Measurements from ENCODE around the gene B4GALNT3. TPM values are rescaled to one million over a fixed set of nuclear protein-coding genes. Genes with fewer than 3 reads are reported as not detected.

Gene B4GALNT3
- total and polyA plus RNA-seq, 2 experiments from 2014 or later: 2.8 to 15.8 TPM

- TF ChIP-seq, protein P1, sequence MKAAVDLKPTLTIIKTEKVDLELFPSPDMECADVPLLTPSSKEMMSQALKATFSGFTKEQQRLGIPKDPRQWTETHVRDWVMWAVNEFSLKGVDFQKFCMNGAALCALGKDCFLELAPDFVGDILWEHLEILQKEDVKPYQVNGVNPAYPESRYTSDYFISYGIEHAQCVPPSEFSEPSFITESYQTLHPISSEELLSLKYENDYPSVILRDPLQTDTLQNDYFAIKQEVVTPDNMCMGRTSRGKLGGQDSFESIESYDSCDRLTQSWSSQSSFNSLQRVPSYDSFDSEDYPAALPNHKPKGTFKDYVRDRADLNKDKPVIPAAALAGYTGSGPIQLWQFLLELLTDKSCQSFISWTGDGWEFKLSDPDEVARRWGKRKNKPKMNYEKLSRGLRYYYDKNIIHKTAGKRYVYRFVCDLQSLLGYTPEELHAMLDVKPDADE (IDR thresholded peaks at IDR 0.05): no peak
- TF ChIP-seq, protein P2, sequence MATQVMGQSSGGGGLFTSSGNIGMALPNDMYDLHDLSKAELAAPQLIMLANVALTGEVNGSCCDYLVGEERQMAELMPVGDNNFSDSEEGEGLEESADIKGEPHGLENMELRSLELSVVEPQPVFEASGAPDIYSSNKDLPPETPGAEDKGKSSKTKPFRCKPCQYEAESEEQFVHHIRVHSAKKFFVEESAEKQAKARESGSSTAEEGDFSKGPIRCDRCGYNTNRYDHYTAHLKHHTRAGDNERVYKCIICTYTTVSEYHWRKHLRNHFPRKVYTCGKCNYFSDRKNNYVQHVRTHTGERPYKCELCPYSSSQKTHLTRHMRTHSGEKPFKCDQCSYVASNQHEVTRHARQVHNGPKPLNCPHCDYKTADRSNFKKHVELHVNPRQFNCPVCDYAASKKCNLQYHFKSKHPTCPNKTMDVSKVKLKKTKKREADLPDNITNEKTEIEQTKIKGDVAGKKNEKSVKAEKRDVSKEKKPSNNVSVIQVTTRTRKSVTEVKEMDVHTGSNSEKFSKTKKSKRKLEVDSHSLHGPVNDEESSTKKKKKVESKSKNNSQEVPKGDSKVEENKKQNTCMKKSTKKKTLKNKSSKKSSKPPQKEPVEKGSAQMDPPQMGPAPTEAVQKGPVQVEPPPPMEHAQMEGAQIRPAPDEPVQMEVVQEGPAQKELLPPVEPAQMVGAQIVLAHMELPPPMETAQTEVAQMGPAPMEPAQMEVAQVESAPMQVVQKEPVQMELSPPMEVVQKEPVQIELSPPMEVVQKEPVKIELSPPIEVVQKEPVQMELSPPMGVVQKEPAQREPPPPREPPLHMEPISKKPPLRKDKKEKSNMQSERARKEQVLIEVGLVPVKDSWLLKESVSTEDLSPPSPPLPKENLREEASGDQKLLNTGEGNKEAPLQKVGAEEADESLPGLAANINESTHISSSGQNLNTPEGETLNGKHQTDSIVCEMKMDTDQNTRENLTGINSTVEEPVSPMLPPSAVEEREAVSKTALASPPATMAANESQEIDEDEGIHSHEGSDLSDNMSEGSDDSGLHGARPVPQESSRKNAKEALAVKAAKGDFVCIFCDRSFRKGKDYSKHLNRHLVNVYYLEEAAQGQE (IDR thresholded peaks at IDR 0.05; ENCODE audit: unreplicated experiment): no peak
- no peak for TF ChIP-seq STAT1 (IDR thresholded peaks at IDR 0.05; ENCODE audit: unreplicated experiment)
- TF ChIP-seq POLR2AphosphoS5 (IDR thresholded peaks at IDR 0.05; ENCODE audit: low read depth): no peak
- no peak for TF ChIP-seq ZNF114 (CRISPR knock-in tag; IDR thresholded peaks at IDR 0.05)
- TF ChIP-seq JUNB (IDR thresholded peaks at IDR 0.05; ENCODE audit: unreplicated experiment): no peak
Observed at GRCh38 chr12:538731-539539, 79.2 kb downstream of the B4GALNT3 start (continued).

GRCh38 chr12:539540-540310, 80.0 kb downstream of the B4GALNT3 start:
- no peak for DNase-seq (ENCODE audit: low spot score)
- H3K4me1 Mint-ChIP-seq: peaks cover 15% of the 10 kb centered on the region
- Histone ChIP-seq H3K4me1 (ENCODE audit: insufficient read depth) (peaks cover 10% of the 10 kb centered on the region; the same call in 1 of the 2 replicates), H3K4me2 (no peak overlapping the region), H4K20me1 (replicated peaks; ENCODE audit: insufficient read depth) (no peaks in the 10 kb centered on the region), H3F3A (replicated peaks; ENCODE audit: low read depth) (no peaks in the 10 kb centered on the region), H3K79me2 (replicated peaks; ENCODE audit: insufficient read depth) (no peaks in the 10 kb centered on the region), H2AFZ (no peak overlapping the region), H3K36me3 (ENCODE audit: insufficient read depth) (no peaks in the 10 kb centered on the region), H3K27ac (ENCODE audit: low read depth) (no peak overlapping the region), H3K9me2 (ENCODE audit: insufficient read depth) (no peaks in the 10 kb centered on the region), H3K4me3 (no peak overlapping the region), H3K27me3 (ENCODE audit: insufficient read depth) (no peaks in the 10 kb centered on the region)
- TF ChIP-seq NANOG (IDR thresholded peaks at IDR 0.05; ENCODE audit: borderline replicate concordance) (no peak), ZNF331 (CRISPR knock-in tag; IDR thresholded peaks at IDR 0.05; ENCODE audit: low read depth) (no peak), EZH2 (IDR thresholded peaks at IDR 0.05; ENCODE audit: low read depth, unreplicated experiment) (no peak), ZNF462 (CRISPR knock-in tag; IDR thresholded peaks at IDR 0.05) (no peak), JUNB (IDR thresholded peaks at IDR 0.05; ENCODE audit: unreplicated experiment) (no peak), POLR2AphosphoS5 (IDR thresholded peaks at IDR 0.05; ENCODE audit: low read depth) (no peak), STAT1 (IDR thresholded peaks at IDR 0.05; ENCODE audit: unreplicated experiment) (no peak)
- TF ChIP-seq, protein P1 (IDR thresholded peaks at IDR 0.05): no peak
- no peak for ATAC-seq
- peaks cover 9% of the 10 kb centered on the region for H3K27me3 Mint-ChIP-seq (ENCODE audit: insufficient read depth, low read depth, poor library complexity)
- no peak overlapping the region for H3K27ac Mint-ChIP-seq
- H3K9me3 Mint-ChIP-seq: no peaks in the 10 kb centered on the region
- no peaks in the 10 kb centered on the region; the same call in 2 of the 3 replicates for H3K36me3 Mint-ChIP-seq (ENCODE audit: low read depth)
- no peak overlapping the region for H3K4me3 Mint-ChIP-seq
